H1 (cell line): ENCODE data around the gene SLC39A8. TPM values are rescaled to one million over a fixed set of nuclear protein-coding genes. Genes with fewer than 3 reads are reported as not detected.

Experiments used
- CTCF ChIA-PET: fragments of 300-600 bp; sonication (Branson Sonifier 250); formaldehyde crosslinking; loops from one replicate; lab custom pipeline; 2021; ENCODE audit not compliant: partially characterized antibody; lab: Charles Lee
- POLR2A ChIA-PET: fragments of 300-600 bp; sonication (Branson Sonifier 250); formaldehyde crosslinking; loops from one replicate; lab custom pipeline; 2021; ENCODE audit warnings: inconsistent platforms; ENCODE audit not compliant: partially characterized antibody; lab: Charles Lee
- DNase-seq, 2 experiments: peaks; one replicate each; pipeline versions ENCODE4 v3.0.0 to v3.0.0-alpha.2; 2010 to 2022; ENCODE audit warnings: low spot score in 2 of 2, low read depth in 1 of 2, mixed read lengths in 1 of 2
- FAIRE-seq: peaks from 2 replicates; lab custom pipeline; 2011; peaks lifted over from hg19 to GRCh38; lab: Jason Lieb, UNC
- H2AFZ ChIP-seq: 2 replicates; pipeline ENCODE4 v1.8.1; 2012; ENCODE audit warnings: low read length, inconsistent platforms
- H2AK5ac ChIP-seq: 2 replicates; pipeline ENCODE4 v1.6.1; 2013; ENCODE audit warnings: low read depth, low read length
- H2BK120ac ChIP-seq: replicated peaks from 2 replicates; pipeline ENCODE3; 2013; ENCODE audit warnings: low read depth, low read length, inconsistent platforms
- H2BK12ac ChIP-seq: 2 replicates; pipeline ENCODE4 v1.6.1; 2013; ENCODE audit warnings: low read depth, low read length
- H2BK15ac ChIP-seq: 2 replicates; pipeline ENCODE4 v1.6.1; 2013; ENCODE audit warnings: low read length
- H2BK20ac ChIP-seq: 2 replicates; pipeline ENCODE4 v1.6.1; 2013; ENCODE audit warnings: low read length
- H2BK5ac ChIP-seq: 2 replicates; pipeline ENCODE4 v1.6.1; 2013; ENCODE audit warnings: low read depth, low read length
- H3K14ac ChIP-seq: 2 replicates; pipeline ENCODE4 v1.6.1; 2013; ENCODE audit warnings: inconsistent platforms; ENCODE audit not compliant: insufficient read length
- H3K18ac ChIP-seq: 2 replicates; pipeline ENCODE4 v1.6.1; 2013; ENCODE audit warnings: low read length; ENCODE audit errors: extremely low read depth
- H3K23ac ChIP-seq: 2 replicates; pipeline ENCODE4 v1.6.1; 2013; ENCODE audit warnings: inconsistent platforms; ENCODE audit not compliant: insufficient read length
- H3K23me2 ChIP-seq: 2 replicates; pipeline ENCODE4 v1.6.1; 2013; ENCODE audit warnings: low read depth, low read length
- H3K27ac ChIP-seq: 2 replicates; pipeline ENCODE4 v1.6.1; 2011; ENCODE audit warnings: low read depth, low read length, inconsistent platforms
- H3K27me3 ChIP-seq, 4 experiments: replicated peaks in 1 of 4; 1 replicate in 1 of 4; 2 replicates in 3 of 4; pipeline versions ENCODE4 v1.6.1 to v1.8.1; 2011 to 2013; ENCODE audit warnings: low read length in 3 of 4, mild to moderate bottlenecking in 3 of 4, inconsistent platforms in 2 of 4, mixed read lengths in 2 of 4, moderate library complexity in 1 of 4; ENCODE audit not compliant: control insufficient read depth in 3 of 4, insufficient read depth in 3 of 4; ENCODE audit errors: extremely low read depth in 1 of 4
- H3K36me3 ChIP-seq, 4 experiments: 2 replicates each; pipeline versions ENCODE4 v1.6.1 to v1.8.1; 2011 to 2013; ENCODE audit warnings: mild to moderate bottlenecking in 4 of 4, low read length in 3 of 4, moderate library complexity in 2 of 4, control low read depth in 1 of 4, inconsistent platforms in 1 of 4; ENCODE audit not compliant: insufficient read depth in 4 of 4, control insufficient read depth in 2 of 4
- H3K4ac ChIP-seq: replicated peaks from 2 replicates; pipeline ENCODE3; 2013; ENCODE audit warnings: low read length, low read depth, mixed read lengths, inconsistent platforms; ENCODE audit not compliant: insufficient read length
- H3K4me1 ChIP-seq, 4 experiments: replicated peaks in 1 of 4; 1 replicate in 1 of 4; 2 replicates in 3 of 4; pipeline versions ENCODE4 v1.6.1 to v1.8.1; 2011 to 2013; ENCODE audit warnings: low read length in 3 of 4, inconsistent platforms in 2 of 4, mixed read lengths in 1 of 4; ENCODE audit not compliant: insufficient read depth in 4 of 4, control insufficient read depth in 3 of 4
- H3K4me2 ChIP-seq, 2 experiments: 2 replicates each; pipeline versions ENCODE4 v1.6.1 to v1.8.1; 2011 to 2013; ENCODE audit warnings: low read depth in 2 of 2, low read length in 2 of 2, control low read depth in 1 of 2, inconsistent platforms in 1 of 2, mild to moderate bottlenecking in 1 of 2; ENCODE audit not compliant: insufficient read depth in 1 of 2
- H3K4me3 ChIP-seq, 4 experiments: fragments of 200-600, 300-600 bp in 1 of 4; sonication (generic), shearing (Covaris generic), sonication (Bioruptor Twin) in 1 of 4; 2 replicates each; pipeline versions ENCODE4 v1.5.1 to v1.8.1; 2011 to 2016; ENCODE audit warnings: low read length in 4 of 4, low read depth in 3 of 4, control low read depth in 2 of 4, inconsistent platforms in 2 of 4, mild to moderate bottlenecking in 2 of 4, mixed read lengths in 1 of 4, moderate library complexity in 1 of 4; ENCODE audit not compliant: insufficient read depth in 2 of 4; ENCODE audit errors: extremely low read depth in 1 of 4
- H3K56ac ChIP-seq: replicated peaks from 2 replicates; pipeline ENCODE3; 2013; ENCODE audit warnings: low read depth, mild to moderate bottlenecking, mixed read lengths, low read length, inconsistent platforms; ENCODE audit not compliant: insufficient read length
- H3K79me1 ChIP-seq: 2 replicates; pipeline ENCODE4 v1.6.1; 2013; ENCODE audit warnings: low read depth, low read length, control low read depth
- H3K79me2 ChIP-seq, 2 experiments: 2 replicates each; pipeline versions ENCODE4 v1.6.1 to v1.8.1; 2012 to 2013; ENCODE audit warnings: low read length in 2 of 2, mild to moderate bottlenecking in 2 of 2, inconsistent platforms in 1 of 2; ENCODE audit not compliant: insufficient read depth in 2 of 2, control insufficient read depth in 1 of 2
- H3K9ac ChIP-seq, 4 experiments: replicated peaks in 1 of 4; 1 replicate in 1 of 4; 2 replicates in 3 of 4; pipeline versions ENCODE4 v1.6.1 to v1.8.1; 2011 to 2013; ENCODE audit warnings: low read depth in 3 of 4, low read length in 3 of 4, control low read depth in 2 of 4, mild to moderate bottlenecking in 2 of 4, moderate library complexity in 2 of 4, inconsistent platforms in 1 of 4; ENCODE audit errors: extremely low read depth in 1 of 4
- H3K9me3 ChIP-seq, 2 experiments: 2 replicates each; pipeline versions ENCODE4 v1.6.1 to v1.8.1; 2012 to 2013; ENCODE audit warnings: mild to moderate bottlenecking in 2 of 2, moderate library complexity in 2 of 2, control low read depth in 1 of 2, inconsistent platforms in 1 of 2, low read depth in 1 of 2, low read length in 1 of 2, mixed read lengths in 1 of 2; ENCODE audit not compliant: insufficient read depth in 2 of 2
- H4K20me1 ChIP-seq, 2 experiments: replicated peaks in 1 of 2; 2 replicates each; pipeline versions ENCODE3 to v1.8.1; 2011 to 2013; ENCODE audit warnings: inconsistent platforms in 2 of 2, low read length in 2 of 2, mild to moderate bottlenecking in 1 of 2; ENCODE audit not compliant: insufficient read depth in 2 of 2, control insufficient read depth in 1 of 2
- H4K5ac ChIP-seq: 2 replicates; pipeline ENCODE4 v1.6.1; 2013; ENCODE audit warnings: low read length, low read depth, mixed read lengths, inconsistent platforms; ENCODE audit not compliant: insufficient read length
- H4K8ac ChIP-seq: 2 replicates; pipeline ENCODE4 v1.8.0; 2013; ENCODE audit warnings: mild to moderate bottlenecking, moderate library complexity, low read length, inconsistent platforms; ENCODE audit not compliant: insufficient read depth; ENCODE audit errors: extremely low read depth
- H4K91ac ChIP-seq: replicated peaks from 2 replicates; pipeline ENCODE3; 2013; ENCODE audit warnings: low read length, mixed read lengths, inconsistent platforms; ENCODE audit not compliant: insufficient read length
- BRCA1 ChIP-seq: IDR thresholded peaks from 2 replicates; pipeline ENCODE4 v1.6.1; 2012; ENCODE audit warnings: low read depth, low read length, improper control_type of control experiment
- CTCF ChIP-seq, 3 experiments: IDR thresholded peaks; 1 replicate in 2 of 3; 2 replicates in 1 of 3; pipeline versions ENCODE4 v1.5.1 to v1.6.1; 2011; ENCODE audit warnings: low read length in 3 of 3, mild to moderate bottlenecking in 3 of 3, inconsistent platforms in 2 of 3, low read depth in 1 of 3, moderate library complexity in 1 of 3; ENCODE audit not compliant: insufficient read depth in 1 of 3; ENCODE audit errors: control extremely low read depth in 1 of 3
- SIRT6 ChIP-seq: IDR thresholded peaks from one replicate; pipeline ENCODE4 v1.7.1; 2012; ENCODE audit warnings: low read length, inconsistent platforms
- TBP ChIP-seq: IDR thresholded peaks from 2 replicates; pipeline ENCODE4 v1.6.1; 2011; ENCODE audit warnings: low read depth, low read length, improper control_type of control experiment
- WGBS, 2 experiments: shearing (Covaris generic) in 1 of 2; methylation state at CpG; one replicate each; pipeline versions ENCODE4 v1.1.6 to v1.1.7; 2013 to 2015; ENCODE audit warnings: low lambda C conversion rate in 2 of 2, mixed read lengths in 2 of 2, inconsistent platforms in 1 of 2, low coverage in 1 of 2, missing lambda C conversion rate in 1 of 2; ENCODE audit not compliant: insufficient replicate concordance in 2 of 2, insufficient coverage in 1 of 2, insufficient read length in 1 of 2; ENCODE audit errors: extremely low coverage in 1 of 2, missing lambda C conversion rate in 1 of 2; 5-methylcytosine and 5-hydroxymethylcytosine counted together
- long read RNA-seq, 2 experiments: library from RNA in 1 of 2; library from capped mRNA in 1 of 2; stranded (forward); transcript quantifications; one replicate each; pipeline ENCODE4 v2.0.0, GENCODE V29; 2021; ENCODE audit warnings: inconsistent platforms in 1 of 2
- polyA minus RNA-seq, 3 experiments: library from RNA; depleted of rRNA, polyadenylated mRNA; stranded (reverse); fragments of >200 nt; gene quantifications; 1 replicate in 2 of 3; 2 replicates in 1 of 3; pipeline ENCODE4 v1.2.3, GENCODE V29; 2011
- polyA plus RNA-seq, 7 experiments: library from polyadenylated mRNA; depleted of rRNA in 3 of 7; stranded (reverse) in 5 of 7; unstranded in 2 of 7; fragments of >200 nt in 5 of 7; fragments of 200-250 nt in 2 of 7; gene quantifications; 1 replicate in 5 of 7; 2 replicates in 1 of 7; 4 replicates in 1 of 7; pipeline versions ENCODE4 v1.2.1 to v1.2.3, GENCODE V29; 2011 to 2013; ENCODE audit warnings: missing spikeins in 2 of 7, mixed read lengths in 2 of 7
- total RNA-seq: library from RNA; stranded (reverse); fragmentation: NEBNext Ultra II Directional; extraction: Animal tissue kit (Norgen Biotek cat#: 25700); gene quantifications from 2 replicates; pipeline ENCODE4 v1.2.1, GENCODE V29; 2021

SLC39A8 gene
- total RNA-seq (38.7 and 39.9 TPM in 2 replicates), polyA plus RNA-seq (2011; rRNA removed) (6.4 TPM in 2 replicates), polyA minus RNA-seq (2011; rRNA and poly(A)+ RNA removed) (14.8 and 19.8 TPM in 2 replicates)
- 9.7 TPM for polyA plus RNA-seq (2011; cell fraction: cytosol; rRNA removed)
- polyA plus RNA-seq (2011; cell fraction: nucleus; rRNA removed) = 7.8 TPM
- polyA plus RNA-seq (2012, experiment 1 of 2) = 9.8 to 15.6 TPM (median 12.4 TPM) in 4 replicates
- polyA plus RNA-seq (2012, experiment 2 of 2) = 1.9 TPM
- 59.4 TPM for polyA plus RNA-seq (2013, experiment 1 of 2)
- 71.7 TPM for polyA plus RNA-seq (2013, experiment 2 of 2)
- polyA minus RNA-seq (2011; cell fraction: cytosol; rRNA and poly(A)+ RNA removed) = 9.8 TPM
- polyA minus RNA-seq (2011; cell fraction: nucleus; rRNA and poly(A)+ RNA removed) = 18.2 TPM
- long read RNA-seq, experiment 1, transcript SLC39A8-202 (8 exons, 3,238 nt) = major isoform, 22 of 59 reads
- long read RNA-seq, experiment 1, transcript SLC39A8-201 (9 exons, 3,144 nt) = minor isoform, 5 of 59 reads
- long read RNA-seq, experiment 1, partial matches to known transcripts = 18 of 59 reads
- long read RNA-seq, experiment 1, other reads (novel, unspliced or antisense) = 14 of 59 reads
- long read RNA-seq, experiment 2, partial matches to known transcripts = 9 of 10 reads
- long read RNA-seq, experiment 2, other reads (novel, unspliced or antisense) = 1 of 10 reads

- Histone ChIP-seq H4K5ac (no peak within 1 kb of the TSS), H3K56ac (peak within 1 kb of the TSS; percentile 72), H3K79me2 (0 out of 4 replicates have a peak, but pooled peaks cover 0 to 9% of the 10 kb centered on the region in 2 experiments), H3K23me2 (peaks cover 18% of the 10 kb centered on the region), H3K79me1 (no peaks in the 10 kb centered on the region), H3K4me3 (peak within 1 kb of the TSS; percentile 48 to 69 (median 62)), H3K14ac (no peak within 1 kb of the TSS), H3K27ac (no peak within 1 kb of the TSS), H2BK12ac (peak within 1 kb of the TSS; percentile 61), H3K23ac (no peak within 1 kb of the TSS), H4K20me1 (no peaks in the 10 kb centered on the region), H3K18ac (peak within 1 kb of the TSS; percentile 85), H2AFZ (peak within 1 kb of the TSS; percentile 59; the same call in 1 of the 2 replicates), H2AK5ac (no peak within 1 kb of the TSS), H2BK20ac (no peak within 1 kb of the TSS; the same call in 1 of the 2 replicates), H3K9me3 (no peaks in the 10 kb centered on the region), H3K27me3 (peaks cover 0 to 15% (median 7%) of the 10 kb centered on the region in 4 experiments; a peak in 3 of 7 replicates), H2BK120ac (no peak within 1 kb of the TSS), H3K4me1 (peaks cover 2 to 12% (median 8%) of the 10 kb centered on the region in 4 experiments; a peak in 6 of 7 replicates), H2BK5ac (no peak within 1 kb of the TSS), H3K36me3 (no peaks in the 10 kb centered on the region), H2BK15ac (no peak within 1 kb of the TSS), H3K4me2 (peak within 1 kb of the TSS; percentile 76 to 79), H3K4ac (peak within 1 kb of the TSS; percentile 36), H4K8ac (peak within 1 kb of the TSS; percentile 87; the same call in 1 of the 2 replicates), H3K9ac (peak within 1 kb of the TSS in 3 of 4 experiments; percentile 20 to 46 (median 40); a peak in 5 of 7 replicates), H4K91ac (no peak within 1 kb of the TSS)
- WGBS, 2 experiments = 1% methylated on average over 48 of the region's 54 CpGs; no CpG with 5 or more reads in 1 of the 2 experiments
- POLR2A ChIA-PET = interaction anchor here (0.6 to 1.7 kb wide), 3 partner anchors 22 to 482 kb away, joined by 3 to 5 read pairs (median 4); partner anchors contain the start of gene UBE2D3
- CTCF ChIA-PET = interaction anchor here (0.5 to 2.5 kb wide), 11 partner anchors 17 to 752 kb away, joined by 3 to 11 read pairs (median 3); no protein-coding TSS in a partner anchor
- FAIRE-seq (no peak), DNase-seq (peak; percentile 70 to 89)
- TF ChIP-seq CTCF (IDR thresholded peaks at IDR 0.05; ENCODE audit: control extremely low read depth in 1 of 3, insufficient read depth in 1 of 3, low read depth in 1 of 3, low read length in 3 of 3) = peak; percentile 70 to 78 (median 72)
- TF ChIP-seq SIRT6 = no peak
- peak; percentile 53; the same call in 1 of the 2 replicates for TF ChIP-seq TBP
- no peak for TF ChIP-seq BRCA1
These were observed at the start of gene SLC39A8 for GRCh38 chr4:102344954-102345794. TSS of gene SLC39A8 (minus strand) at chr4:102345482. CDS start at chr4:102344662, 820 bp downstream.
